ENCODE data around the gene FIGN. TPM values are rescaled to one million over a fixed set of nuclear protein-coding genes. Genes with fewer than 3 reads are reported as not detected.

Gene FIGN
- total and polyA plus RNA-seq, 2 donors (not counting 3 experiments of a cell fraction or from before 2014, with no cell fraction given), result 1.8 to 8.1 TPM

DNA sequence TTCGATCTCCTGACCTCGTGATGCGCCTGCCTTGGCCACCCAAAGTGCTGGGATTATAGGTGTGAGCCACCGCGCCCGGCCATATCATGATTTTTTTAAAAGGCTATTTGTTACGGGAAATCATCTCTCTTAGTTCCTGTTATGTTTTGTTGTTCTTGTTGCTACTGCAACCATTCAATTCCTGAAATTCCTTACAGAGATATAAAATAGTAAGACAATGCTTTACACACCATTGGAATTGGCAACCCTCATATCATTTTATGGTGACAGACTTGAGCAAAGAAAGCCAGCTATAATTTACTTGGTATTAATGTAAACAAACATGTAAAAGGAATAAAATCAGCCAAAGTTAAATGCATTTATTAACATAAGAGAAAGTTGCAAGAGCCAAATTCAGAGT, 163.0 kb downstream of the FIGN start:
- no peak for TF ChIP-seq POLR2A (IDR thresholded peaks at IDR 0.05; ENCODE audit: low read depth, low read length)
- TF ChIP-seq GATA2 (IDR thresholded peaks at IDR 0.05; ENCODE audit: insufficient read depth, insufficient read length, low read depth, low read length), result no peak
- no peak for TF ChIP-seq MYC (IDR thresholded peaks at IDR 0.05; ENCODE audit: low read depth, low read length)
- TF ChIP-seq EZH2 (IDR thresholded peaks at IDR 0.05; ENCODE audit: borderline replicate concordance, low read depth, low read length, severe bottlenecking), result no peak
- TF ChIP-seq, protein P1, sequence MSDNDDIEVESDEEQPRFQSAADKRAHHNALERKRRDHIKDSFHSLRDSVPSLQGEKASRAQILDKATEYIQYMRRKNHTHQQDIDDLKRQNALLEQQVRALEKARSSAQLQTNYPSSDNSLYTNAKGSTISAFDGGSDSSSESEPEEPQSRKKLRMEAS (IDR thresholded peaks at IDR 0.05; ENCODE audit: insufficient read depth, insufficient read length), result no peak
- TF ChIP-seq POLR2AphosphoS5 (IDR thresholded peaks at IDR 0.05; ENCODE audit: insufficient read depth, low read depth, low read length), result no peak
- no peak for TF ChIP-seq FOS (IDR thresholded peaks at IDR 0.05; ENCODE audit: borderline replicate concordance, insufficient read depth, low read length)
- H3K4me3 ChIP-seq (replicated peaks in 1 of 3; ENCODE audit: insufficient read depth in 1 of 3, low read depth in 1 of 3, low read length in 3 of 3), result no peak overlapping the region
- no peak overlapping the region for H3K27ac ChIP-seq (ENCODE audit: insufficient read depth, low read depth, low read length)
- BruUV-seq (replicated peaks), result no TSS peak
- ChIA-PET CTCF (interaction anchor here (1.4 kb wide), 1 partner anchor 13 kb away, joined by 4 read pairs; no protein-coding TSS in a partner anchor), POLR2A (no interaction called here)
- no peaks in the 10 kb centered on the region for H3K4me1 ChIP-seq (ENCODE audit: control insufficient read depth, extremely low read depth, insufficient read depth, low read length)
- FAIRE-seq, result no peak
- no peaks in the 10 kb centered on the region for H4K20me1 ChIP-seq (replicated peaks; ENCODE audit: control insufficient read depth, extremely low read depth, insufficient read depth, low read length)
- H3K9me1 ChIP-seq (replicated peaks; ENCODE audit: control insufficient read depth, extremely low read depth, insufficient read depth, low read length), result no peaks in the 10 kb centered on the region
- no peaks in the 10 kb centered on the region for H3K36me3 ChIP-seq (ENCODE audit: control insufficient read depth in 2 of 2, extremely low read depth in 1 of 2, insufficient read depth in 2 of 2, low read length in 2 of 2)
- H3K9ac ChIP-seq (replicated peaks; ENCODE audit: extremely low read depth, insufficient read depth, low read length), result no peak overlapping the region
- no peak overlapping the region for H2AFZ ChIP-seq (ENCODE audit: low read depth, low read length)
- intact Hi-C loops (cut with micrococcal nuclease) (no loop called here), dilution Hi-C loops (cut with MboI; ENCODE audit: extremely low pct_ligation_motif_present, low sequenced_read_pairs) (no loop called here)
- H3K9me3 ChIP-seq (replicated peaks; ENCODE audit: control insufficient read depth, insufficient read depth, low read length), result no peaks in the 10 kb centered on the region
- no peaks in the 10 kb centered on the region for H3K79me2 ChIP-seq (ENCODE audit: control insufficient read depth, insufficient read depth, low read length)
- H3K27me3 ChIP-seq (ENCODE audit: control insufficient read depth in 2 of 2, insufficient read depth in 2 of 2, low read length in 2 of 2), result no peaks in the 10 kb centered on the region
- no peak overlapping the region for H3K4me2 ChIP-seq (ENCODE audit: insufficient read depth, low read length)
- no peak for DNase-seq (ENCODE audit: low read depth, low spot score)

DNA sequence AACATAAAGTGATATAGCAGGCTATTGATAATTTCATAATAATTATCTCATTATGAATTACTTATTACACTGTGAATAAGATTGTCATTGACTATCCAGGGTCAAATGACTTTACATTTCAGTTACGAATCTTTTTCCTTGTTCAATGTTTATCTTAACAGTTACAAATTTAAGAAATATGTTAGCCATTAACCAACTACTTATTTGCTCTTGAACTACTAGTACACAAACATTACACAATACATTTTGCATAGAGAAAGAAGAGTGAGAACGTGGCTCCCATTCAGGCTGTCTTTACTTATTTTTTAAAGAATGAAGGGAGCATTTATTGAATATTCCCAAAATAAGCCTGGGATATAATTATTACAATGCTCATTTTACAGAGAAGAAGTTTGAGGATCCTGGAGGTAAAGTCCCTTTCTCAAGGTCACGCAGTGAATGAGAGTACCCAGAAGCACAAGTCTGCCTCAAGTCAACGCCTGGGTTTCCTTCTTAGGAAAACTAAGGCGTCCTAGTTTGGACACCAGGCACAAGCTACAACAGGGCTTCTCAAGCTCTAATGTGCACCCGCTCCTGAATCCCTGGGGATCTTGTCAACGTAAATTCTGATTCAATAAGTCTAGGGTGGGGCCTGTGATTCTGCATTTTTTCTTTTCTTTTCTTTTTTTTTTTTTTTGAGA, 164.2 kb downstream of the FIGN start:
- H3K4me1 ChIP-seq (ENCODE audit: control insufficient read depth, extremely low read depth, insufficient read depth, low read length), result no peaks in the 10 kb centered on the region
- H3K4me2 ChIP-seq (ENCODE audit: insufficient read depth, low read length), result no peak overlapping the region
- H3K9me3 ChIP-seq (replicated peaks; ENCODE audit: control insufficient read depth, insufficient read depth, low read length), result no peaks in the 10 kb centered on the region
- POLR2A ChIA-PET, result no interaction called here
- TF ChIP-seq EZH2 (IDR thresholded peaks at IDR 0.05; ENCODE audit: borderline replicate concordance, low read depth, low read length, severe bottlenecking) (no peak), POLR2AphosphoS5 (IDR thresholded peaks at IDR 0.05; ENCODE audit: insufficient read depth, low read depth, low read length) (no peak), POLR2A (IDR thresholded peaks at IDR 0.05; ENCODE audit: low read depth, low read length) (no peak), MYC (IDR thresholded peaks at IDR 0.05; ENCODE audit: low read depth, low read length) (no peak), FOS (IDR thresholded peaks at IDR 0.05; ENCODE audit: borderline replicate concordance, insufficient read depth, low read length) (no peak), JUN (IDR thresholded peaks at IDR 0.05; ENCODE audit: borderline replicate concordance, insufficient read depth, insufficient read length, low read depth) (no peak), GATA2 (IDR thresholded peaks at IDR 0.05; ENCODE audit: insufficient read depth, insufficient read length, low read depth, low read length) (no peak)
- TF ChIP-seq, protein P1 (IDR thresholded peaks at IDR 0.05; ENCODE audit: insufficient read depth, insufficient read length), result no peak
- TF ChIP-seq, protein P2, sequence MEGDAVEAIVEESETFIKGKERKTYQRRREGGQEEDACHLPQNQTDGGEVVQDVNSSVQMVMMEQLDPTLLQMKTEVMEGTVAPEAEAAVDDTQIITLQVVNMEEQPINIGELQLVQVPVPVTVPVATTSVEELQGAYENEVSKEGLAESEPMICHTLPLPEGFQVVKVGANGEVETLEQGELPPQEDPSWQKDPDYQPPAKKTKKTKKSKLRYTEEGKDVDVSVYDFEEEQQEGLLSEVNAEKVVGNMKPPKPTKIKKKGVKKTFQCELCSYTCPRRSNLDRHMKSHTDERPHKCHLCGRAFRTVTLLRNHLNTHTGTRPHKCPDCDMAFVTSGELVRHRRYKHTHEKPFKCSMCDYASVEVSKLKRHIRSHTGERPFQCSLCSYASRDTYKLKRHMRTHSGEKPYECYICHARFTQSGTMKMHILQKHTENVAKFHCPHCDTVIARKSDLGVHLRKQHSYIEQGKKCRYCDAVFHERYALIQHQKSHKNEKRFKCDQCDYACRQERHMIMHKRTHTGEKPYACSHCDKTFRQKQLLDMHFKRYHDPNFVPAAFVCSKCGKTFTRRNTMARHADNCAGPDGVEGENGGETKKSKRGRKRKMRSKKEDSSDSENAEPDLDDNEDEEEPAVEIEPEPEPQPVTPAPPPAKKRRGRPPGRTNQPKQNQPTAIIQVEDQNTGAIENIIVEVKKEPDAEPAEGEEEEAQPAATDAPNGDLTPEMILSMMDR (IDR thresholded peaks at IDR 0.05; ENCODE audit: extremely low read depth in 1 of 2, insufficient read depth in 1 of 2, low read depth in 1 of 2, low read length in 2 of 2), result no peak
- H3K36me3 ChIP-seq (ENCODE audit: control insufficient read depth in 2 of 2, extremely low read depth in 1 of 2, insufficient read depth in 2 of 2, low read length in 2 of 2), result no peaks in the 10 kb centered on the region
- FAIRE-seq (no peak), DNase-seq (ENCODE audit: low read depth, low spot score) (no peak)
- H3K9ac ChIP-seq (replicated peaks; ENCODE audit: extremely low read depth, insufficient read depth, low read length), result no peak overlapping the region
- no peaks in the 10 kb centered on the region for H3K79me2 ChIP-seq (ENCODE audit: control insufficient read depth, insufficient read depth, low read length)
- dilution Hi-C loops (cut with MboI; ENCODE audit: extremely low pct_ligation_motif_present, low sequenced_read_pairs) (no loop called here), intact Hi-C loops (cut with micrococcal nuclease) (no loop called here)
- H3K27me3 ChIP-seq (ENCODE audit: control insufficient read depth in 2 of 2, insufficient read depth in 2 of 2, low read length in 2 of 2), result no peaks in the 10 kb centered on the region
- H3K4me3 ChIP-seq (replicated peaks in 1 of 3; ENCODE audit: insufficient read depth in 1 of 3, low read depth in 1 of 3, low read length in 3 of 3), result no peak overlapping the region
- no peak overlapping the region for H3K27ac ChIP-seq (ENCODE audit: insufficient read depth, low read depth, low read length)
- no peaks in the 10 kb centered on the region for H4K20me1 ChIP-seq (replicated peaks; ENCODE audit: control insufficient read depth, extremely low read depth, insufficient read depth, low read length)
- BruUV-seq (replicated peaks), result no TSS peak
- H2AFZ ChIP-seq (ENCODE audit: low read depth, low read length), result no peak overlapping the region
- CTCF ChIA-PET, result no interaction called here
- H3K9me1 ChIP-seq (replicated peaks; ENCODE audit: control insufficient read depth, extremely low read depth, insufficient read depth, low read length), result no peaks in the 10 kb centered on the region
